Stimulated activated CD4-positive, alpha-beta T cell treated with anti-CD3 and anti-CD28 coated beads, Interleukin-15, amount 100 ng/mL, for 48 hours (primary cell): ENCODE measurements around the gene PRKCA.
"Not testable (repeated sequence)": the region's sequence is repeated elsewhere in the genome, so short reads cannot be mapped to it uniquely, and the experiment has no call there.

Experiments used
- DNase-seq, 2 donors: peaks; one replicate each; pipeline ENCODE4 v3.0.0-alpha.2; 2020; ENCODE audit warnings: low read depth in 2 of 2

Gene PRKCA

GRCh38 chr17:66326476-66327047 is 24.1 kb downstream of the PRKCA start:
- DNase-seq, result no peak

GRCh38 chr17:66330646-66331037 is 28.2 kb downstream of the PRKCA start:
- DNase-seq, result no peak

- DNase-seq, result no peak
These were observed 28.8 kb downstream of the PRKCA start for GRCh38 chr17:66331038-66331816.

- no peak for DNase-seq
These were observed 33.4 kb downstream of the PRKCA start for GRCh38 chr17:66335797-66336196.

- DNase-seq, result no peak
These were observed 34.9 kb downstream of the PRKCA start for GRCh38 chr17:66337268-66337667.

- no peak for DNase-seq
These were observed 35.6 kb downstream of the PRKCA start for GRCh38 chr17:66337866-66338485.

GRCh38 chr17:66338937-66339336 is 36.5 kb downstream of the PRKCA start:
- DNase-seq, result no peak

GRCh38 chr17:66339561-66339960 is 37.1 kb downstream of the PRKCA start:
- no peak for DNase-seq

- DNase-seq, result no peak
These were observed 38.3 kb downstream of the PRKCA start for GRCh38 chr17:66340720-66341119.

- DNase-seq, result no peak
These were observed 39.0 kb downstream of the PRKCA start for GRCh38 chr17:66341462-66341861.

GRCh38 chr17:66342263-66342662 is 39.9 kb downstream of the PRKCA start:
- DNase-seq, result not testable (repeated sequence)

GRCh38 chr17:66343531-66344078 is 41.2 kb downstream of the PRKCA start:
- no peak for DNase-seq

- DNase-seq, result no peak
These were observed 42.1 kb downstream of the PRKCA start for GRCh38 chr17:66344473-66344872.

GRCh38 chr17:66345264-66345663 is 42.9 kb downstream of the PRKCA start:
- no peak for DNase-seq

GRCh38 chr17:66345949-66346638 is 43.7 kb downstream of the PRKCA start:
- not testable (repeated sequence) for DNase-seq

GRCh38 chr17:66347661-66348514 is 45.5 kb downstream of the PRKCA start:
- DNase-seq, result no peak

- no peak for DNase-seq
These were observed 46.3 kb downstream of the PRKCA start for GRCh38 chr17:66348584-66349165.

- DNase-seq, result no peak
These were observed 47.3 kb downstream of the PRKCA start for GRCh38 chr17:66349521-66350254.

GRCh38 chr17:66350576-66350975 is 48.2 kb downstream of the PRKCA start:
- DNase-seq, result not testable (repeated sequence)

GRCh38 chr17:66351033-66351432 is 48.6 kb downstream of the PRKCA start:
- DNase-seq, result no peak
